Stimulated activated CD4-positive, alpha-beta T cell treated with anti-CD3 and anti-CD28 coated beads, Interleukin-15, amount 100 ng/mL, for 24 hours (primary cell): ENCODE measurements around the gene MT1G.
"Not testable (repeated sequence)": the region's sequence is repeated elsewhere in the genome, so short reads cannot be mapped to it uniquely, and the experiment has no call there.

Experiments used
- DNase-seq: peaks from one replicate; pipeline ENCODE4 v3.0.0-alpha.2; 2020

MT1G gene

GRCh38 chr16:56634715-56635440 lies 33.0 kb downstream of the MT1G start:
- DNase-seq, result no peak

DNA sequence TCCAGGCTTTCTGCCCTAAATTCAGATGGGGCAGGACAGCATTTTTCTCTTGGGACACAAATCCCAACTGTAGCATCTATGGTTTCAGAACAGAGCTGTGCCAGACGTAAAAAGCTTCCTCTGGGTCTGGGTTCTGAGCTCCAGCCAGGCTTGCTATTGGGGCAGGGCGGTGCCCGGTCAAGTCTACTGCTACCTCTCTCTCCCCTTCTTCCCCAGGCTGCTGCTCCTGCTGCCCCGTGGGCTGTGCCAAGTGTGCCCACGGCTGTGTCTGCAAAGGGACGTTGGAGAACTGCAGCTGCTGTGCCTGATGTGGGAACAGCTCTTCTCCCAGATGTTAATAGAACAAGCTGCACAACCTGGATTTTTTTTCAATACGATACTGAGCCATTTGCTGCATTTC lies 34.3 kb downstream of the MT1G start:
- DNase-seq, result no peak

DNA sequence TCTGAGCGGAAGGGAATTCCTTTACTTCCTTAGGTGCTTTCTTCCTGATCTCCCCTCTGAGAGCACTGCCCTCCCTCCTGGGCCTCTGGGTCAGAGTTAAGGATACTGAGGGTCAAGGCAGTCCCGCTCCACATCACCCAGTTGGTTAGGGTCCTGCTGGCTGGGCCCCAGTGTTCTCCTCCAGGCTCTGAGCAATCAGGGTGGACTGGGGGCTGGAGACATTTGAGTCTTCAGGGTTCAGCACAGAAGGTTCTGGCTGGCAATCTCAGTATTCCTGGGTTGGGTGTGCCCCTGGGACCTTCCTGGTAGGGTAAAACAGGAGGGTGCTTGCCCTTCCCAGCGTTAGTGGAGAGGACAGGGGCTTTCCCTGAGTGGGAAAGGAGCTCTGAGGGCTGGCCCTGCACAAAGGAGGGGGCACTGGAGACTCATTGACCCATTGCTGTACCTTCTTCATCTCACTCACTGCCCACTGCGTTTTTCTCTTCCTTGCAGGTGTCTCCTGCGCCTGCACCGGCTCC lies 35.0 kb downstream of the MT1G start:
- no peak for DNase-seq

- DNase-seq, result no peak
These were observed 35.6 kb downstream of the MT1G start, which contains the start of gene MT1M for GRCh38 chr16:56632156-56632847. TSS of gene MT1M (plus strand) at chr16:56632659. CDS start at chr16:56632732, 73 bp downstream.

GRCh38 chr16:56631832-56632155 lies 36.1 kb downstream of the MT1G start:
- no peak for DNase-seq

DNA sequence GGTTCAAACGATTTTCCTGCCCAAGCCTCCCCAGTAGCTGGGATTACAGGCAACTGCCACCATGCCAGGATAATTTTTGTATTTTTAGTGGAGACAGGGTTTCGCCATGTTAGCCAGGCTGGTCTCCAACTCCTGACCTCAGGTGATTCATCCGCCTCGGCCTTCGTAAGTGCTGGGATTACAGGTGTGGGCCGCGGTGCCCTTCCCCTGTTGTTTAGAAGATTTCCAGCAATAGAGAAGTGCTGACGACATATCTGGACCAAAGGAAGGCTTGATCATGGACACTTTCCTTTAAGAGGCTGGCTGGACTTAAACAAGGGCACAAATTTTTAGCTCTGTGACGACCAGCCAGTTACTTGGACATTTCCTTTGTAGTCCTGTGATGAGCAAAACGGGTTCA lies 36.7 kb downstream of the MT1G start:
- DNase-seq, result no peak

DNA sequence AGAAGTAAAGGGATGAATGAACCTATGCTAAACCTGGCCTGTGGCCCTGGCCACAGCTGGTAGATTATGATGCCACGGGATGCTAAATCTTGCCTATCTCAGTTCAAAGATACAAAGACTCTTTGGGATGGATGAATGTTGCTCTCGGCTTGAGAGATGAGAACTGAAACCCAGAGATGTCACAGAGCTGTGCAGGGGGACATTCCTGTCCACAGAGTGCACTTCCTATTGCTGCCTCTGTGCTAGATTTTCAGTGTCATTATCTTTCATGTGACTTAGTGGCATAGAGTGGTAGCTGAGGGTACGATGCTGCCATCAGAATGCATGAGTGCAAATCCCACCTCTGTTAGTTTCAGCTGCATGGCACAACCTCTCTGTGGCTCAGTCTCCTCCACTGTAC lies 37.7 kb downstream of the MT1G start:
- DNase-seq, result no peak

GRCh38 chr16:56629531-56629930 lies 38.3 kb downstream of the MT1G start:
- no peak for DNase-seq

- no peak for DNase-seq
These were observed 39.1 kb downstream of the MT1G start for GRCh38 chr16:56628486-56629350.

GRCh38 chr16:56626685-56627084 lies 41.2 kb downstream of the MT1G start:
- no peak for DNase-seq

GRCh38 chr16:56625943-56626654 lies 41.8 kb downstream of the MT1G start:
- DNase-seq, result no peak

GRCh38 chr16:56625140-56625942 lies 42.5 kb downstream of the MT1G start, which contains the start of gene MT1E:
TSS of gene MT1E (plus strand) at chr16:56625781. CDS start at chr16:56625852, 71 bp downstream.
- peak; percentile 75 for DNase-seq

GRCh38 chr16:56623637-56624036 lies 44.2 kb downstream of the MT1G start:
- DNase-seq, result no peak

GRCh38 chr16:56623184-56623583 lies 44.7 kb downstream of the MT1G start:
- DNase-seq, result not testable (repeated sequence)

- DNase-seq, result not testable (repeated sequence)
These were observed 46.0 kb downstream of the MT1G start for GRCh38 chr16:56621665-56622445.

DNA sequence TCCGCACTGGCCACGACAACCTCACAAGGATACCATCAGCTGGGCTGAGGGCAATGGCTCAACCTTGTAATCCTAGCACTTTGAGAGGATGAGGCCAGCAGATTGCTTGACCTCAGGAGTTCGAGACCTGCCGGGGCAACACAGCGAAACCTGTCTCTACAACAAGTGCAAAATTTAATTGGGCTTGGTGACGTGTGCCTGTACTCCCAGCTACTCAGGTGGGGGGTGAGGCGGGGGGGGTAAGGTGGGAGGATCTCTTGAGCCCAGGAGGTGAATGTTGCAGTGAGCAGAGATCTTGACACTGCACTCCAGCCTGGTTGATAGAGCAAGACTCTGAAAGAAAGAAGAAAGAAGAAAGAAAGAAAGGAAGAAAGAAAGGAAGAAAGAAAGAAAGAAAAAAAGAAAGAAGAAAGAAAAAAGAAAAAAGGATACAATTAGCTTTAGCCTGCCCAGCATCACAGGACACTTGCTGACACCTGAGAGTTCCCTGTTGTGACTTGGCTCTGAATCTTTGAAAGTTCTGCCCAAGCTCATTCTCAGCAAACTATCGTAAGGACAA lies 47.4 kb downstream of the MT1G start:
- no peak for DNase-seq

DNA sequence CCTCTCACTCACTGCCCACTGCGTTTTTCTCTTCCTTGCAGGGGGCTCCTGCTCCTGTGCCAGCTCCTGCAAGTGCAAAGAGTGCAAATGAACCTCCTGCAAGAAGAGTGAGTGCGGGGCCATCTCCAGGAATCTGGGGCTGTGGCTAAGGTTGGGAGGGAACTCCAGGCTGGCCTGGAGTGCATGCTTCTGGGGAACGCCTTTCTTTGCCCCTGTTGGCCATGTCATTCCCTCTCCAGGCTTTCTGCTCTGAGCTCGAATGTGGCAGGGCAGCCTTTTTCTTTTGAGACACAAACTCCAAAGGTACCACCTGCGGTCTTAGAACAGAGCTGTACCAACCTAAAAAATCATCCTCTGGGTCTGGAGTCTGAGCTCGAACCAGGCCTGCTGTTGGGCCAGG lies 49.7 kb downstream of the MT1G start:
- no peak for DNase-seq

DNA sequence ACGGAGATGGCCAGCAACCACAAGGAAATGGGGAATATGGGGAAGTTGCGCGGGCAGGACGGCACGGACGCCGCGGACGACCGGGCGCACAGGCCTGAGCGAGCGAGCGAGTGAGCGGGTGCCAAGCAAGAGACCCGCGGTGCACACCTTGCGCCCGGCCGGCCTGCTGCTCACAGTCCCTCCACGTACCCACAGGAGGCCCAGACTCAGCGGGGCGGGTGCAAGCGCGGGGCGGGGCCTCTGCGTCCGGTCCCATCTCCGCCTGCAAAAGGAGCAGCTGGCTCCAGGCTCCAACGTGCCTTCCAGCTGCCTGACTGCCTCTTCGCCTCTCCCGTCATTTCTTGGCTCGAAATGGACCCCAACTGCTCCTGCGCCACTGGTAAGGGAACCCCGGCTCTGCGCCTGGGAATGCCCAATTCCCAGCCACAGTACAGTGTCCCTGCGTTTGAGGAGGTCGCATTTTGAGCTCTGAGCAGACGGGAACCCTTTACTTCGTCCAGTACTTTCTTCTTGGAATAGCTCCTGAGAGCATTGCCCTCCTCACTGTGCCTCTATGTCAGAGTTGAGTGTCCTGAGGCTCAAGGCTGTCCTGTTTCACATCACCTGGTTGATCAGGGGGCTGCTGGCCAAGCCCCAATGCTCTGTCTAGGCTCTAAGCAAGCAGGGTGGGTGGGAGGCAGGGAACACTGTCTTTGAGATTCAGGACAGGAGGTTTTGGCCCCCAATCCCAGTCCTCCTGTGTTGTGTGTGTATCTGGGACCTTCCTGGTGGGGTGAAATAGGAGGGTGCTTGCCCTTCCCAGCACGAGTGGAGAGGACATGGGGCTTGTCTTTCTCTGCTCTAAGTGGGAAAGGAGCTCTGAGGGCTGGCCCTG lies 50.4 kb downstream of the MT1G start:
- peak; percentile 81 for DNase-seq
